GM12872 (cell line): ENCODE data around the gene ADAMTSL3.

Experiments
- CTCF ChIP-seq: IDR thresholded peaks from 3 replicates; pipeline ENCODE4 v1.5.1; 2011; ENCODE audit warnings: low read depth, mild to moderate bottlenecking, low read length, moderate library complexity; ENCODE audit not compliant: insufficient read depth

Gene ADAMTSL3

GRCh38 chr15:83673385-83673784 lies 19.5 kb downstream of the ADAMTSL3 start:
- no peak for TF ChIP-seq CTCF

DNA sequence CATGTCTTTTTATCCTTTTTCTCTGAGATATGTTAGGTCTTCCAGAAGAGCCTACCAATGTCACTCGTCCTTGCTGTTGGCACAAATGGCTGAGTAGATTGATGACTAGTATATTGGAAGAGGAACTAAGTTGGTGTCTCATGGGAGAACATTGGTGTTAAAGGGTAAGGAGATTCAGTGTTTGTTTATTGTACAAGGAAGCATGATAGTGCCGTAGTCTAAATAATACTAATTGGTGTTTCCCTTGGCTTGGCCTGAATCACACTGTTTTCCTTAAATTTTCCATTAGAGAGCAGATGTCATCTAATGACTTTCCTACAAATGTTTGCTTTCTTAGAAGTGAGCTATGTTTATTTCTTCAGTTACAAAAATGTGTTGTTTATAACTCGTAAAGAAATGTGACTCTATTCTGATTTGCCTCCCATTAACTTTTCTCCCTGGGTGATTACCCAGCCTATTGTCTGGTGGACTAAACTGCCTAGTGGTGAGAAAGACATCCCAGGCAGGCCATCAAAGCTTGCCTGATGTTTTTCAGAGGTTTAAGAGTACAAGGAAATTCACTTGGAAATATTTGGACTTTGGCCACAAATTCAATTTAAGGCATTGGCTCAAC lies 28.7 kb downstream of the ADAMTSL3 start:
- TF ChIP-seq CTCF = no peak

- TF ChIP-seq CTCF = no peak
Observed at GRCh38 chr15:83685916-83686332, 32.0 kb downstream of the ADAMTSL3 start.

GRCh38 chr15:83688201-83688600 lies 34.3 kb downstream of the ADAMTSL3 start:
- no peak for TF ChIP-seq CTCF

DNA sequence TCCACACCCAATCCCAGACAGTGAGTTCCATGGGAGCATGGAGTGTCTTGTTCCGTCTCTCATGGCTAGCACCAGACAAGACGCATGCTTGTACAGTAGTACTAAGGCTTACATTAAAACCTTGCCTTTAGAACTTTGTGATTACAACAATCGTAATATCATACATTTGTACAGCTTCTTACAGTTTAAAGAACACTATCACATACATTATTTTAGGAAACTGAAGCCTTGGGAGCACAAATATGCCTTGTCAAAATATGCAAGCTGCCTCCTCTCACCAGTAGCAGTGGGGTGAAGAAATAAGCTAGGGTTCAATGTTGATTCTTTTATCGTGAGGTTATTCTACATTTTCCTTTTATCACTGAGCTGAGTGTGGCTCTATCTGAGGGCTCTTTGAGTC lies 36.8 kb downstream of the ADAMTSL3 start:
- no peak for TF ChIP-seq CTCF

GRCh38 chr15:83692746-83693581 lies 39.0 kb downstream of the ADAMTSL3 start:
- no peak for TF ChIP-seq CTCF

- no peak for TF ChIP-seq CTCF
Observed at GRCh38 chr15:83694015-83694414, 40.1 kb downstream of the ADAMTSL3 start.
